GM18502 (cell line): ENCODE data around the gene SERPINE3.

Source experiments
- ATAC-seq: cut with Tn5 transposase; IDR thresholded peaks from one replicate; pipeline ENCODE4 v1.9.1; 2021; ENCODE audit warnings: mild to moderate bottlenecking; ENCODE audit not compliant: unreplicated experiment, poor library complexity

SERPINE3 gene

DNA sequence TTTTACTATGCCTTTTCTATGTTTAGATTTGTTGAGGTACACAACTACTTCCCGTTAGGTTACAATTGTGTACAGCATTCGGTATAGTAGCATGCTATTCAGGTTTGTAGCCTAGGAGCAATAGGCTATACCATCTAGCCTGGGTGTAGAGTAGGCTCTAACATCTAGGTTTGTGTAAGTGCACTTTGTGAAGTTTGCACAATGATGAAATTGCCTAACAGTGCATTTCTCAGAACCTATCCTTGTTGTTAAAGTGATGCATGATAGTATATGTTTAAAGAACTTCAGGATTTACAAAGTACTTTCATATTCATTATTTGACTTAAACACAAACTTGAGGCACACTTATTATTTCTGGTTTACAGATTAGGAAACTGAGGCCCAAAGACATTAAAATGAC, 11.5 kb upstream of the SERPINE3 start:
- ATAC-seq: no peak

GRCh38 chr13:51328488-51328887, 11.0 kb upstream of the SERPINE3 start:
- ATAC-seq: no peak

GRCh38 chr13:51329606-51330005, 9.9 kb upstream of the SERPINE3 start:
- no peak for ATAC-seq

- ATAC-seq: peak; percentile 55
Measured at GRCh38 chr13:51330791-51331190, 8.7 kb upstream of the SERPINE3 start.

DNA sequence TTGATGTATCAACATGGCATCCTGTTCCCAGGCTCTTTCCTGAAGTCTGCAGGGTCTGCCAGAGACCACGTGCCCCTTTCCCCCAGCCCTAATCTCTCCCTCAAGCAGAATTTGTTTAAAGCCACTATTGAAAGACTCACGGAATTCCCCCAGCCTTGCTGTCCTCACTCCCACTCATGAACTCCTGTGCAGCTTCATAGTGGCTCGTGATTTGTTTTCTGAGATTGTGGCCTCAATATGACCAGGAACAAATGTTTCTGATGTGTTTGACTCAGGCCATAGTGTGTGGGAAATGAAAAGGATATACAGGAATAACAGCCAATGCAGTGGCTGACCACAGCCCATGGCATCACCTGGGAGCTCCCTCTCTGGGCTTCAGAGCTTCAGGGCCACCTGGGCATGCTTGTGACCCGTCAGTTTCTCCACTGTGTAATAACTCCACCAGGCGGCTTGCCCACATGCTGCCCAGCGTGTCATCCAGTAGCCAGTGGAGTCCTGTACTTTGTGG, 8.1 kb upstream of the SERPINE3 start:
- peak; percentile 57 for ATAC-seq

GRCh38 chr13:51332566-51333361, 6.7 kb upstream of the SERPINE3 start:
- no peak for ATAC-seq

DNA sequence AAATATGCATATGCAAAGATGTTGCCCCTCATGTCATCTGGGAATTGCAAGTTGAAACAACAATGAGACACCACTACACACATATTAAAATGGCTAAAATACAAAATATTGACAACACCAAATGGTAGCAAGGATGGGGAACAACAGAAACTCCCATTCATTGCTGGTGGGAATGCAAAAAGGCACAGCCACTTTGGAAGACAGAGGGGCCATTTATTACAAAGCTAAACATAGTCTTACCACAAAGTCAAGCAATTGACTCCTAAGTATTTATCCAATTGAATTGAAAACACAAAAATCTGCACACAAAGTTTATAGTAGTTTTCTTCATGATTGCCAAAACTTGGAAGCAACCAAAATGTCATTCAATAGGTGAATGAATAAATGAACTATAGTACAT, 6.1 kb upstream of the SERPINE3 start:
- no peak for ATAC-seq

DNA sequence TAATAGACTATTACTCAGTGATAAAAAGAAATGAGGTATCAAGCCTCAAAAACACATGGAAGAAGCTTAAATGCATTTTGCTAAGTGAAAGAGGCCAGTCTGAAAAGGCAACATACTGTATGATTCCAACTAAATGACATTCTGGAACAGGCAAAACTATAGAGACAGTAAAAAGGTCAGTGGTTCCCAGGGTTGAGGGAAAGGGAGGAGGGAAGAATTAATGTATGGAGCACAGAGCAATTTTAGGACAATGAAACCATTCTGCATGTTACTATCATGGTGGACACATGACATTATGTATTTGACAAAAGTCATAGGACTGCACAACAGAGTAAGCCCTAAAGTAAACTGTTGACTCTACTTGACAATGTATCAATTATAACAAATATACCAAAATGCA, 5.7 kb upstream of the SERPINE3 start:
- no peak for ATAC-seq

- no peak for ATAC-seq
Measured at GRCh38 chr13:51336746-51337145, 2.7 kb upstream of the SERPINE3 start.

DNA sequence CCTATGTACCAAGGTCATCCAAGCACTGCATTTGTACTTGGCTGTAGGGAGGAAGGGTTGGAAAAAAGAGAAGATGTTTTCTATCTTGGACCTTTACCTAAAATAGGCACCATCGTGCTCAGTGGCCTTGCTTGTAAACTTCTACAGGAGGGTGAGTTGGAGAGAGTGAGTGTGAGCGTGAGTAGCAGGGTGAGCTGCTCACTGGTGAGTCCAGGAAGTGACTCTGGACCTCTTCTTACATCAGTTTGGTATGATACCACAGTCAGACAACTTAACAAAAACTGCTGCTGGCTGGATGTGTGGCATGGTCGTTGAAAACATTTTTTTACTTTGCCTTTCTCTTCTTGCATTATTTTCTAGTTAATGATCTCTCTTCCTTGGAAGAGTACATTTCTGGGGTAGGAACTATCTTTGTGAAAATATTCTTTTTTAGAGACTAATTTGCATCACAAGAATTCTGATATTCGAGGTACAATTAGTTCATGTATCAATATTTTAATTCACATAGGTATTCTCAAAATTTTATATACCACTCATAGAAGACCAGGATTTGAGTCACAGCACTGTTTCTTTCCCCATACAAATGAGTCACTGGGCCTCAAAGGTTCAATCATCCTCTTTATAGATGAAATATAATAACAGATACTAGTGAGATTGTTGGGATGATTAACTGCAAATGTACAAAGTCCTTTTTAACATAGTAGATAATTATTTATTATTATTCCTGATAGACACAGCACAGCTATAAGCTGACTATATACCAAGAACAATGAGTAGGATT, 651 bp downstream of the SERPINE3 start:
- no peak for ATAC-seq

DNA sequence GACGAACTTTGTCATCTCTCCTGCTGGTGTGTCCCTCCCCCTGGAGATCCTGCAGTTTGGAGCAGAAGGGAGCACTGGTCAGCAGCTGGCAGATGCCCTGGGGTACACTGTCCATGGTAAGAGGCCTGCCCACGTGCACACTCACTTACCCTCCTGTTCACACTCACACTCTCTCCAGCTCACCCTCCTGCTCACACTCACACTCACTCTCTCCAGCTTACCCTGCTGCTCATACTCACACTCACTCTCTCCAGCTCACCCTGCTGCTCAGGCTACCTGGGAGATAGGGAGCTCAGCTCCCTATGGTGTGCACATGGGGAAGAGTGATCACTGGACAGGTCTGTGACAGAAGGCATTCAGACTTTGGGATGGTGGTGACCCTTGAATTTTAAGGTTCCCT, 1.7 kb downstream of the SERPINE3 start:
- ATAC-seq: no peak

- no peak for ATAC-seq
Measured at GRCh38 chr13:51341791-51342190, 2.3 kb downstream of the SERPINE3 start.

GRCh38 chr13:51342706-51343105, 3.2 kb downstream of the SERPINE3 start:
- ATAC-seq: no peak

DNA sequence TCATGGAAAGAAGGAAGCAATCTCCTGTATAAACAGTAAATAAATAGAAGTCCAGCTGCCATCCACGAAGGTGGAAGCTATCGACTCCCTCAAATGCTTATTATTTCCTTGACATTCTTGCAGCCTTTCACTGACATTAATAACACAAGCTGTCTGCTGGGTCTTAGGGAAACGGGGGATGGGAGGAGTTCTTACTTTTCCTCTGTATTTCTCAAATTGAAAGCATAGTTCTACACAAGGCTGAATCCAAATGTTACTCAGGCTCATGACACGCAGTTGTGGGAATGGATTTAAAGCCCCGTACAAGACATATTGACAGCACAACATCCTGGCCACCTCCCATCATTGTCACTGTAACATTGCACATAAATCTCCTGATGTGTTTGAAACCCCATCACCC, 4.0 kb downstream of the SERPINE3 start:
- ATAC-seq: no peak

DNA sequence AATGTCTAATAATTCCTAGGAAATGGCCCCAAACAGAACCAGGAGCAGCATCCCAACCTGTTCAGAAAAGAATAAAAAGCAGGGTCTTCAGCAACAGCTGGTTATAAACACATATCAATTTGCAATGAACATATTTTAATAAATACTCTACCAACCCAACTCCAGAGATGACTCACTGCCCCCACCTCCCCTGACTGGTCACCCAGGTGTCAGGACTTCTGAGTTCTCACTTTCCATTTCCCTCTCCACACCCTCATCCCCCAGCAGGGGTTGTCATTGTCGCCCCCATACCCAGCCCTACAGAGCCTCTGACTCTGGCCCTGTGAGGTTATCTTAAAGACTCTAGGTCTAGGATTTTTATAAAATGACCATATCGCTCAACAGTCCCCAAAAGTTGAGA, 6.9 kb downstream of the SERPINE3 start:
- no peak for ATAC-seq

GRCh38 chr13:51347099-51347498, 7.6 kb downstream of the SERPINE3 start:
- no peak for ATAC-seq

DNA sequence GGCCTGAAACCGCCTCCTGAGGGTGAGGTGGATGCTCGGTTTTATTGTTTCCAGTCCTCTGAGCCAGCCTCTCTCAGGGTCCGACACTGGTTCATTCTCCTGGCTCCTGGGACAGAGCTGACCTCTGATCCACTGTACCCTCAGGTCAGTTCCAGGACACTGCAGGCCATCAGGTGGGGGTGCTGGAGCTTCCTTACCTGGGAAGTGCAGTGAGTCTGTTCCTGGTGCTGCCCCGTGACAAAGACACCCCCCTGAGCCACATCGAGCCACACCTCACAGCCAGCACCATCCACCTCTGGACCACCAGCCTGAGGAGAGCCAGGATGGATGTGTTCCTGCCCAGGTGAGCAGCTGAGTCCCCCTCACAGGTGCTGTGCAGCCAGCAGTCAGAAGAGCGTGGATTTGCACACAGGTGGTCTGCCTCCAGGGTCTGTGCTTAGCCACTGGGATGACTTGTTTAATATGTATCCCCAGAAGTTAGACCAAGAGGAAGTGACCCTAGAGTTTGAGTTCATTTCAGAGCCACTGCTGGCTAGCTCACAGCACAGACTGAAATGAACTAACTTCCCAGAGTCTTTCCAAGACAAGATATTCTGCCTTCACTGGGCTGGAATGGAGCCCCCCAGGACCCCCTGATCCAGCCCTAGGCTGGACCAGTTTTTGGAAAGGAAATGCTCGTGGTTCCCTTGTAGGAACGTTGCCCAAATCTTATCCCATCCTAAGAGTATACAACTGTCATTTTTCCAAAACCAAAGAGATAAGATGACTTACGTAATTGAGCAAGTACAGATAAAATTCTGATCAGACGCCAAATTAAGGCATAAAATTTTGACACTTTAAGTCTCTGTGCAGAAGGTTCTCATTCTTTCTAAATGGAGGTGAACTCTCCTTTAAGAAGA, 8.8 kb downstream of the SERPINE3 start:
- ATAC-seq: no peak

DNA sequence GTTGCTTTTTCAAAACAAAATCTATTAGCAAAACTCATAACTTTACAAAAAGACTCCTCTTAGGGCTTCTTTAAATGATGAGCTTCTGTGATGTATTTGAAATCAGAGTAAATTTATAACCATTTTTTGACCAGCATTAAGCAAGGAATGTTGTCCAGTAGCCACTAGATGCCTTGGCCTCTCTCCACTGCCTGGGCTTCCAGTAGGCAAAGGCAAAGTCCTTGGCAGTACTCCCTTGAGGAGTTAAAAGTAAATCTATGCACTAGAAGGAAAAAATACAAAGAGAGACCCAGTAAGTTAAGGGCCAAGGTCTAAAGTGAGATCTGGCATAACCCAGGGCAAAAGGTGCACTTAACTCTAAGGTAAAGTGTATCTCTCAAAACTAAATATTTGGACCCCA, 9.5 kb downstream of the SERPINE3 start:
- ATAC-seq: no peak

DNA sequence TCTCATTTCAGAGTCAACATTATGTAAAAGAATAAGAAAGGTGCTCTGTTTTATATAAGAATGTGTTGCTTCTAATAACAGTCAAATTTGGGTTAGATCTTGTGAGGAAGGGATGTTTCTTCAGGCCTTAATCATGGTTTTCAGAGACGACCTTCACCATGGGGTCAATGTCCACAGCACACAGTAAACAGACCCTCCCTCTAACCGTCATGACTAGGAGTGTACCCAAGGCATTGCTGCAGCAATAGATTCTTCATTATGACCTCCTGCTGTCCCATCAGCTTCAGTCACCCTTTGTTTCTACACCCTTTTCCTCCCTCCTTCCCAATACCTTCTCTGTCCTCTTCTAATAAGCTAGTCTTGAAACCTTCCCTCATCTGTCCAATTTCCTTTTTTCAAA, 15.7 kb downstream of the SERPINE3 start:
- ATAC-seq: no peak

DNA sequence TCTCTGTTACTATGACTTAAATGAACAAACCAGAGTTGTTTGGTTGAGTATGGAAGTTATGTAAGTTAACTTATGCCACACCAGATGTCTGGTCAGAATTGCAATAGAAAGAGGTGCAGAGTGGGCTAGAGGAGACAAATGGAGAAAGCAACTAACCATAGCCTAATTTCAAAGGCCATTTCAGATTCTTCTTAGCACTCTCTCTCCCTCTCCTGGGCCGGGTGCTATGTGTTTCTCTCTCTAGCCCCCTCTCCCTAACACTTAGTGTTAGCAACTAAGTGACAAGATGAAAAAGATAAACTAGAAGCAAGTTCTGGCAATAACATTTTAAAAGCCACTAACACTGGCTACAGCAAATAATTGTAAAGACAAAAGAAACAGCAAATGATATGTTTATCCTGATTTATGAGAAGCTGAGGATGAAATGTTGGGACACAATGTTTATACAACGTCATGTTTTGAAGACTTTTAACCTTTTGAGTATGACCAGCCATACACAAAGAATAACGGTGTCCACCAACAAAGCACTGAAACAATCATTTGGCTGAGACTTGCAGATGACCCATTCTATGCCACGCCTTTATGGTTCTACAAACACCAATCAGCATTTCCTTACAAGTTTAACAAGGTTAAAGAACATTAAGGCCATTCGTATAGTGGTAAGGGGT, 18.6 kb downstream of the SERPINE3 start:
- no peak for ATAC-seq
